Measurements from ENCODE around the gene HSCB.
"Not testable (repeated sequence)": the region's sequence is repeated elsewhere in the genome, so short reads cannot be mapped to it uniquely, and the experiment has no call there.

Gene HSCB

GRCh38 chr22:28741785-28742561, at the start of gene HSCB, which contains the start of gene CHEK2:
HSCB (plus strand) TSS chr22:28742039; CDS start chr22:28742096, 57 bp downstream.
CHEK2 (minus strand) TSS chr22:28741820; CDS start chr22:28734721, 7,099 bp downstream.
- peak; percentile 99 for DNase-seq (ENCODE audit: low read depth)

GRCh38 chr22:28693041-28693760, 48.6 kb upstream of the HSCB start:
- DNase-seq (ENCODE audit: low read depth): not testable (repeated sequence)

GRCh38 chr22:28702891-28703290, 38.9 kb upstream of the HSCB start:
- no peak for DNase-seq (ENCODE audit: low read depth)

- DNase-seq (ENCODE audit: low read depth): peak; percentile 22
These were observed 38.4 kb upstream of the HSCB start for GRCh38 chr22:28703436-28703835.

GRCh38 chr22:28706845-28707244, 35.0 kb upstream of the HSCB start:
- no peak for DNase-seq (ENCODE audit: low read depth)

- peak; percentile 51 for DNase-seq (ENCODE audit: low read depth)
These were observed 31.7 kb upstream of the HSCB start for GRCh38 chr22:28710107-28710506.

- peak; percentile 93 for DNase-seq (ENCODE audit: low read depth)
These were observed 31.2 kb upstream of the HSCB start for GRCh38 chr22:28710576-28711191.

- DNase-seq (ENCODE audit: low read depth): no peak
These were observed 30.5 kb upstream of the HSCB start for GRCh38 chr22:28711341-28711740.

- peak; percentile 98 for DNase-seq (ENCODE audit: low read depth)
These were observed 29.7 kb upstream of the HSCB start for GRCh38 chr22:28711820-28712777.

GRCh38 chr22:28714043-28714628, 27.7 kb upstream of the HSCB start:
- DNase-seq (ENCODE audit: low read depth): peak; percentile 25

GRCh38 chr22:28715611-28716010, 26.2 kb upstream of the HSCB start:
- peak; percentile 16 for DNase-seq (ENCODE audit: low read depth)

GRCh38 chr22:28716686-28717085, 25.2 kb upstream of the HSCB start:
- DNase-seq (ENCODE audit: low read depth): peak; percentile 88

- no peak for DNase-seq (ENCODE audit: low read depth)
These were observed 23.8 kb upstream of the HSCB start for GRCh38 chr22:28718044-28718443.

- DNase-seq (ENCODE audit: low read depth): no peak
These were observed 13.8 kb upstream of the HSCB start for GRCh38 chr22:28728002-28728401.

GRCh38 chr22:28728621-28729313, 13.1 kb upstream of the HSCB start:
- peak; percentile 64 for DNase-seq (ENCODE audit: low read depth)

- DNase-seq (ENCODE audit: low read depth): no peak
These were observed 11.7 kb upstream of the HSCB start for GRCh38 chr22:28730179-28730578.

GRCh38 chr22:28734393-28734792, 7.4 kb upstream of the HSCB start:
- DNase-seq (ENCODE audit: low read depth): no peak

GRCh38 chr22:28736301-28737155, 5.3 kb upstream of the HSCB start:
- no peak for DNase-seq (ENCODE audit: low read depth)

- no peak for DNase-seq (ENCODE audit: low read depth)
These were observed 4.1 kb upstream of the HSCB start for GRCh38 chr22:28737701-28738100.

- DNase-seq (ENCODE audit: low read depth): not testable (repeated sequence)
These were observed 3.0 kb upstream of the HSCB start for GRCh38 chr22:28738876-28739275.
